Loucy (cell line): ENCODE results near the gene TEX14.

ENCODE experiments used
- EZH2phosphoT487 ChIP-seq: fragments of 200-600 bp; IDR thresholded peaks from 2 replicates; pipeline ENCODE4 v1.6.1; 2018; ENCODE audit warnings: antibody characterized with exemption, mild to moderate bottlenecking, moderate library complexity, borderline replicate concordance
- TF ChIP-seq, protein P1 (sequence below): fragments of 200-600 bp; sonication (generic); conservative IDR thresholded peaks from 2 replicates; pipeline ENCODE4 v1.5.1; 2014; ENCODE audit warnings: mild to moderate bottlenecking, antibody characterized with exemption, low read length

DNA sequence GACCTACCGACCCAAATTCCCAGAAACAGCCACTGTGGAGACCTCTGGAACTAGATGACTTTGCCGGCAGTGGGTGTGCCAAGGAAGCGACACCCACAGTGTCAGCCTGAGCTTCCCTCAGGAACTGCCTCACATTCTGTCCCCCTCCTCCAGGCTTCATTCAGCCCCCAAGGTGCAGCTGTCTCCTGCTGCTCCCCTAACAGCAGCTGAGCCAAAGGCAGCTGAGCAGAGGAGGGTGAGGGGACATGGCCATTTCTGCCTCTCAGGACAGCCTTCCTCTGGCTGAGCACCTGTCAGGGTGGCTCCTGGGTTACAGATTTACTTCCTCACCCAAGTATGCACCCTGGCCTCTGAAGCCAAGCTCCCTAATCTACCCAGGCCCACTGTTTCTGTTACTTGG is 155.3 kb downstream of the TEX14 start:
- TF ChIP-seq, protein P1, sequence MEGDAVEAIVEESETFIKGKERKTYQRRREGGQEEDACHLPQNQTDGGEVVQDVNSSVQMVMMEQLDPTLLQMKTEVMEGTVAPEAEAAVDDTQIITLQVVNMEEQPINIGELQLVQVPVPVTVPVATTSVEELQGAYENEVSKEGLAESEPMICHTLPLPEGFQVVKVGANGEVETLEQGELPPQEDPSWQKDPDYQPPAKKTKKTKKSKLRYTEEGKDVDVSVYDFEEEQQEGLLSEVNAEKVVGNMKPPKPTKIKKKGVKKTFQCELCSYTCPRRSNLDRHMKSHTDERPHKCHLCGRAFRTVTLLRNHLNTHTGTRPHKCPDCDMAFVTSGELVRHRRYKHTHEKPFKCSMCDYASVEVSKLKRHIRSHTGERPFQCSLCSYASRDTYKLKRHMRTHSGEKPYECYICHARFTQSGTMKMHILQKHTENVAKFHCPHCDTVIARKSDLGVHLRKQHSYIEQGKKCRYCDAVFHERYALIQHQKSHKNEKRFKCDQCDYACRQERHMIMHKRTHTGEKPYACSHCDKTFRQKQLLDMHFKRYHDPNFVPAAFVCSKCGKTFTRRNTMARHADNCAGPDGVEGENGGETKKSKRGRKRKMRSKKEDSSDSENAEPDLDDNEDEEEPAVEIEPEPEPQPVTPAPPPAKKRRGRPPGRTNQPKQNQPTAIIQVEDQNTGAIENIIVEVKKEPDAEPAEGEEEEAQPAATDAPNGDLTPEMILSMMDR: no peak
- TF ChIP-seq EZH2phosphoT487: no peak
